Transverse colon (tissue), 3 donors: ENCODE measurements around the gene ESYT1.

Source experiments
- CTCF ChIP-seq, 5 experiments: fragments of 200-600 bp in 3 of 5; fragments of 450-650 bp in 2 of 5; sonication (generic) in 3 of 5; IDR thresholded peaks; 1 replicate in 2 of 5; 2 replicates in 3 of 5; pipeline ENCODE4 v1.5.1; 2016 to 2017; ENCODE audit warnings: antibody characterized with exemption in 5 of 5, inconsistent platforms in 3 of 5, mild to moderate bottlenecking in 2 of 5, moderate library complexity in 1 of 5
- POLR2A ChIP-seq: fragments of 450-650 bp; IDR thresholded peaks from one replicate; pipeline ENCODE4 v1.6.1; 2016; ENCODE audit warnings: antibody characterized with exemption, mild to moderate bottlenecking, moderate library complexity

- TF ChIP-seq POLR2A: no peak
- no peak for TF ChIP-seq CTCF (IDR thresholded peaks at IDR 0.05)
Observed at GRCh38 chr12:56129942-56130495, 2.0 kb downstream of the ESYT1 start.
